GM18870 (cell line): ENCODE results near the gene GALE.
A peak's percentile ranks its signal among the peaks of the same experiment; 100 is the strongest.
"Not testable (repeated sequence)": the region's sequence is repeated elsewhere in the genome, so short reads cannot be mapped to it uniquely, and the experiment has no call there.

Experiments used
- ATAC-seq: cut with Tn5 transposase; IDR thresholded peaks from one replicate; pipeline ENCODE4 v1.9.1; 2021; ENCODE audit warnings: moderate library complexity; ENCODE audit not compliant: unreplicated experiment

Gene GALE

DNA sequence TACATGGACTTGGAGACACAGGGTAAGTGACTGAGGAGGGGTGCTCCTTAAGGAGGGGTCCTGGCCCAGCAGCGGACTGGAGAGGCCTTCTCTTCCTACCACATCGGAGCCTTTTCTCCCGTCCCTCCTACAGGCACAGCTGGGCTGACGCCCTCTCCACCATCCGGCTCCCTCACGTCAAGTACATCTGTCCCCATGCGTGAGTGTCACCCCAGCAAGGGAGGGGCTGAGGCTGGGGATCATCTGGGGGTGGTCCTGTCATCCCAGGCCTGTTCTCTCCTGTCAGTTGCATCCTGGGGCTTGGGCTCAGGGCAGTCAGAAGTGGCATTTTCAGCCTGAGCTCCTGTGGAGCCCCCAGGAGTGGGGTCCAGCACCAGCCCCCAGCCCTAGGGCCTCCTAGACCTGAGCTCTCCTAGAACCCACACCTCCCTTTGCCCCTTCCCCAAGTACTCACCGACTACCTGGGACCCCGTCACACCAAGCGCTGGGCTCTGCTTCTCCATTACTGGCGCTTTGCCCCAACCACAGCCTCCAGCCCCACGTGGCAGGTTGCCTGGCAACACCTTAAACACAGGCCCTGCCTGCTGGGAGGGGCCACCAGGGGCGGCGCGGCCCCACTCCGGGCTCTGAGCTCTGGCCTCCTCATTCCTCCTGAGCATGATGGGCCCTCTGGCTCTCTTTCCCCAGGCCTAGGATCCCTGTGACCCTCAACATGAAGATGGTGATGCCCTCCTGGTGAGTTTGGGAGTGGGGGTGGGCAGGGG lies 7.4 kb downstream of the GALE start:
- ATAC-seq = no peak

DNA sequence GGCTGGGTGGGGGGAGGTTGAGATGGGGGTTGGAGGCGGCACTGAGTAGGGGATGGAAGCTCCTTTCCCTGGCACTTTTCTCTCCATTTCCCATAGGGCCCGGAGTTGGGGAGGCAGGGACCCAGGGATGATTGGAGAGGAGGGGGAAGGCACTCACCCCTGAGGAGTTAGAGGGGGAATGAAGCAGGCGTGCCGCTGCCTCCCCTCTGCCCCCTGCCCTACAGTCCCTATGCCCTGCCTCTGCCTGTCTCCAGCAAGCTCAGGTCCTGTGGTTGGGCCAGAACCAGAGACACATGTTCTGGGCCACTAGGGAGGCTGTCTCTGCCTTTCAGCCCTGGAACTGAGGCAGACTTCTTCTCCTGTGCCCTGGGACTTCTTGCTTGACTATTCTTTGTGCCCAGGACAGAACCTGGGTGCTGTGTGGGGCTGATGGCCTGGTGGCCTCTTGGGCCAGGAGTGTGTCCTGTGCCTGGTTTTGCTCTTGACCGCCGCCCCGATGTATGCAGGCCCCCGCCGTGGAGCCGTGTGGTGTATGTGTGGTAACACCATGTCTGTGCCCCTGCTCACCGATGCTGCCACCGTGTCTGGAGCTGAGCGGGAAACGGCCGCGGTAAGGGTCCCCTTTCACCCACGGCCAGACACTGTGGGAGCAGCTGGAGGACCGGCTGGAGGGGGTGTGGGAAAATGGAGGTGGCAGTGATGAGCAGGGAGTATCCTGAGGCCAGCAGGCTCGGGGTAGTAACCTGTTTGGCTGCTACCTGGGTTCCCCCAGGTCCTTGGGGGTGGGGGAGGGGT lies 8.2 kb downstream of the GALE start:
- ATAC-seq = no peak

DNA sequence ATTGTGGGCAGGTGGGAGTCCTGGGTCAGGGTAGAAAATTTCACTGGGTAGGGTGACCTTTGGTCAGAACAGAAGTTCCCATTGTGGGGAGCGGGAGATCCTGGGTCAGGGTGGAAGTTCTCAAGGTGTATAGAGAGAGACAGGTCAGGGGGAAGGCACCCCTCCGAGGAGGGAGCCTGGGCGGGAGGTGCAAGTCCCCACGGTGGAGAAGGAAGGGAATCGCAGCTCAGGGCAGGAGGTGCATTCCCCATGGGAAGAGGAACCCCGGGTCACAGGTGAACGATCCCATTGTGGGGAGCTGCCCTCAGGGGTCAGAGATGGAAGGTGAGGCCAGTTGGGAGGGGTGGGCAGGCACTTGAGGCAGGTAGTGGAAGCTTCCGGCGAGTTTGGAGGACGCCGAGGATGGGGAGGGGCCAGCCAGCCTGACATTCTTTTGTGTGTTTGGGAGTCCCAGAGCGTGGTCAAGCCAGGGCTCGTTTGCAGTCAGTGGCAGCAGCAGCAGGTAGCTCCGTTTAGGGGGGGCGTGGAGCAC lies 9.0 kb downstream of the GALE start:
- no peak for ATAC-seq

DNA sequence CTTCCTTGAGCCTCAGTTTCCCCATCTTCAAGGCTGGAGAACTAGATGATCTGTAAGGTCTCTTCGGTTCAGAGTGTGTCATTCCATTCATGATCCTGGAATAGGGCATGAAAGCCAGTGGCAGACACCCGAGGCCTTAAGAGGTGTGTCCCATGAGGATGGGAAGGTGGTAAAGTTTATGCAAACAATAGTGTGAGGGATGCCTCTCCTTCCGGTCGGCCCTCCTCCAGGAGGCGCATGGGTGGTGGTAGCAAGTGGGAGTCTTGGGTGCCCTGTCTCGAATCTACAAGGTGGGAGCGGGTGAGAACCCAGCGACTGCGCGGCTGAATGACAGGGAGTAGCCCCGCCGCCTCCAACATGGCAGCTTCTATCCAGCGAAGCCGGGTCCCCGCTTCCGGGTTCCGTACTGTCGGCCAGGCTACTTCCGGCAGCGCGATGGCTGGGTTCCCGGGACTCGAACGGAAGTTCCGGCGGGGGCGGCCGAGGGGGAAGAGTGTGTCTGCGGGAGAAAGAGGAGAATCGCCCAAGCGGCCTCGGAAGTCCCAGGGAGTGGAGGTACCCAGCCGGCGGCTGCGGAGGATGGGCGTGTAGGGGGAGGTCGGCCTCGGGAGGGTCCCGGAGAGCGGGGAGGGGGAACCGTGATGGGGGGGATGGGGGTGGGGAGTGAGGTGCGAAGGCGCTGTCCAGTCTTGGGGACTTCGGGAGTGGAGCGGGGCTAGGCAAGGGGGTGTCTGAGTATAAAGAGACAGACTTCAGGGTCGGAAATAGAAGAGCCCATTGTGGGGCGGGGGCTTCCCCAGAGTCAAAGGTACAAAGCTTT lies 9.6 kb downstream of the GALE start, which contains the start of gene LYPLA2:
Gene LYPLA2 (plus strand): TSS at position 450 of the 820 bp plus-strand sequence. CDS start 1,538 bp downstream, outside the sequence.
- peak; percentile 49 for ATAC-seq

DNA sequence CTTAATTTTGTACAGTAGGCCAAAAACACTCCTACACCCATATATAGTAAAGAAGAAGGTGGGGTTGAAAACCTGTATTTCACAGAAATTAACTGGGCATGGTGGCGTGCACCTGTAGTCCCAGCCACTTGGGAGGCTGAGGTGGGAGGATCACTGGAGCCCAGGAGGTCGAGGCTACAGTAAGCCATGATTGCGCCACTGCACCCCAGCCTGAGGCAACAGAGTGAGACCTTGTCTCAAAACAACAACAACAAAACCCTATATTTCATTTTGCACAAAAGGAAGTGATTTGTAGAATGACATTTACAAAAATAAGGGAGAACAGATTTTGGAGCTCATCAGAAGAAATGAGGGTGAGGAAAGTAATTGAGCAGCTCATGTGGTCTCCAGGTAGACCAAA lies 11.9 kb downstream of the GALE start:
- ATAC-seq = no peak

DNA sequence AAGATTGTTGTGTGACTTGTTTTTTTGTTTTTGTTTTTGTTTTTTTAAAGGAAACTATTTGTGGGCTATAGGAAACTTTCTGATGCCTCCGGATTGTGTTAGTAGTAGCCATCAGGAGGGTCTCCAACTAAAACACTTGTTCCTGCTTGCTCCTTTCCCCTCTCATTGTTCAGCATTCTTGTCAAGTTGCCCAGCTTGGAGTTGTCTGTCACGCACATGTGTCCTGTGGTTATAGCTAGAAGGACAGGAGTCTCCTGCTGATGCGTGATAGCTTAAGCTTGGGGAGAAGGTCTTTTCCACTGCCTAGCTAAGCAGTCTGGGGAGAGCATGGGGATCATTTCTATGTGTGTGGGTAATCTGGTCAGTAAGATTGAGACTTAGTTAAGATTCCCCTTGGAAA lies 12.9 kb downstream of the GALE start:
- ATAC-seq = no peak

DNA sequence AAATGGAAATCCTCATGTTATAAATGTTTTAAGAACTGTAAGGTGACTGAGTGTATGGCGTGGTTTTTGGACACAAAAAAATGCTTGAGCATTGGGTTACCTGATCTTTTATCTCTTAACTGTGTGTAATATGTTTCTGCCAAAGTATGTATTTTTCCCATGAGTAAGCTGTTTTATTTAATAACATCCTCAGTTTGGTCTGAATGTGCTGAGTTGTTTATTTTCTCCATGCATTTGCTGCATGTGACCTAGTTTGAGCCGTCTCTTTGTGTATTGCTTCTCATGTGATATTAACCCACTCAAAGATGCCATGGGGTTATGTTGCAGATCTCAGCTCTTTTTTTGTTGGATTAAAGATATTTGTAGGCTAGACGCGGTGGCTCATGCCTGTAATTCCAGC lies 15.7 kb downstream of the GALE start:
- ATAC-seq = no peak

DNA sequence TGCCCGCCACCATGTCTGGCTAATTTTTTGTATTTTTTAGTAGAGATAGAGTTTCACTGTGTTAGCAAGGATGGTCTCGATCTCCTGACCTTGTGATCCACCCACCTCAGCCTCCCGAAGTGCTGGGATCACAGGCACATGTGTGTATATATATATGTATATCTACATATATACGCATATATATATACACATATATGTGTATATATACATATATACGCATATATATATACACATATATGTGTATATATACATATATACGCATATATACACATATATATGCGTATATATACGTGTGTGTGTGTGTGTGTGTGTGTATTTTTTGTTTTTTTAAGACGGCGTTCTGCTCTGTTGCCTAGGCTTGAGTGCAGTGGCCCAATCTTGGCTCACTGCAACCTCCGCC lies 17.4 kb downstream of the GALE start:
- ATAC-seq = not testable (repeated sequence)

DNA sequence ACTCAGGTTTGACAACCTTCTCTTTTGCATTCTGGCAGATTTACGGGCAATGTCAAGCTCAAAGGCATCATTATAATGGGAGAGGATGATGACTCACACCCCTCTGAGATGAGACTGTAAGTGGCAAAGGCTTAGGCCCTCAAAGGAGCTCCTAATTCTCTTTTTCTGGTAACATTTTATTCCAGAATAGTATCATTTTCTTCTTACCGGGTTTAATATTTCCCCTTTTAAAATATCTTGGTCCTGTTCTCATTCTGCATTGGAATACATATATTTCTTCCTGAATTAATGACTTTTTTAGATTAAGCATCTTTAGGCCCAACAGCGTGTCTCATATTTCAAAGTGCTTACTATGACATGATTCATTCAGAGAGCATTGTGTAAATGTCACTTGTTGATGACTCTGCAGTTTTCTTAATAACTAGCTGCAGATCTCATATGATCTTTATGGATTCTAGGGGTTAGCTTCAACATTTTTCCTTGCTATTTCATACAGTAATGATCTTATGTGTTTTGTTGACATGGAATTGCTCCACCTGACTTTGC lies 20.7 kb downstream of the GALE start:
- no peak for ATAC-seq

DNA sequence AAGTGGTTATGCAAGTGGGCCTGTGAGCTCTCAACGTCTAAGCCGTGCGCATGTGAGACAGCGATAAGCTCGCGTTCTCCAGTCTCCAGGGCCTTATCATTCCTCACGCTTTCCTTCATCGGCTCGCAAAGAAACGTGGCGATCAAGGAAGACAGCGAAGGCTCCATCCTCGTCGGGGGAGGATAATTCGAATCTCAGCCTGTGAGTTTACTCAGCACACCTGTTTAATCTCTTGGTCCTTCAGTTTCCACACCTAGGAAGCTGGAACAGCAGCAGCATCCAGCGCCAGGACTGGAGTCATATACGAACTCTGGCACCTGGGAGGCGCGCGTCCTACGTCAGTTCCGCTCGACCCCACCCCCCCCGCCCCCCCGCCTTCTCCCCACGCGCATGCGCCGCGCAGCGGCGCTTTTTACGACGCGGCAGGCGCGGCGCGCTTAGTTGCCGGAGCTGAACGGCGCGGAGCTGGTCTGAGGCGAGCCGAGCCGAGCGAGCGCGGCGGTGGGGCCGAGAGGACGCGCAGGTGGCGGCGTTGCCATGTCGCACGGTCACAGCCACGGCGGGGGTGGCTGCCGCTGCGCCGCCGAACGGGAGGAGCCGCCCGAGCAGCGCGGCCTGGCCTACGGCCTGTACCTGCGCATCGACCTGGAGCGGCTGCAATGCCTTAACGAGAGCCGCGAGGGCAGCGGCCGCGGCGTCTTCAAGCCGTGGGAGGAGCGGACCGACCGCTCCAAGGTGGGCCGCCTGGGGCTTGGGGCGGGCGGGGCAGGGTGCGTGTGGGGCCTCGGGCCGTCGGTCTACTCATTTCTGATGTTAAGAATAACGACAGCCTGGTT lies 22.4 kb downstream of the GALE start, which contains the start of gene PITHD1:
Gene PITHD1 (plus strand): TSS at position 440 of the 836 bp plus-strand sequence. CDS start 98 bp downstream, at position 538.
- peak; percentile 42 for ATAC-seq

DNA sequence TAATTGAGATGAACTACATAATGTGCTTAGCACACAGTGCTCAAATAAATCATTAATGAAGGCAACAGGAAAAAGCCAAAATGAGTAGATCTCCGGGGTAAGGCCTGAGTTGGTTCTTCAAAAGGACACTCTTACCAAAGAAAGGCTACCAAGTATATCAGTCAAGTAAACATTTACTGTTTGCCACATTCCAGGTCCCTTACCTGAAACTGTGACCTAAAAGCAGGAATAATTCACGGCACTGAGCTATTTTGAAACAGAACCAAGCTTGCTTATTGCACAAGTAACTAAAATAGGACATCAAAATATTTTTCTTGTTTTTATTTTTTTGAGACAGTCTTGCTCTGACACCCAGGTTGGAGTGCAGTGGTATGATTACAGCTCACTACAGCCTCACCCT lies 24.3 kb downstream of the GALE start:
- no peak for ATAC-seq

DNA sequence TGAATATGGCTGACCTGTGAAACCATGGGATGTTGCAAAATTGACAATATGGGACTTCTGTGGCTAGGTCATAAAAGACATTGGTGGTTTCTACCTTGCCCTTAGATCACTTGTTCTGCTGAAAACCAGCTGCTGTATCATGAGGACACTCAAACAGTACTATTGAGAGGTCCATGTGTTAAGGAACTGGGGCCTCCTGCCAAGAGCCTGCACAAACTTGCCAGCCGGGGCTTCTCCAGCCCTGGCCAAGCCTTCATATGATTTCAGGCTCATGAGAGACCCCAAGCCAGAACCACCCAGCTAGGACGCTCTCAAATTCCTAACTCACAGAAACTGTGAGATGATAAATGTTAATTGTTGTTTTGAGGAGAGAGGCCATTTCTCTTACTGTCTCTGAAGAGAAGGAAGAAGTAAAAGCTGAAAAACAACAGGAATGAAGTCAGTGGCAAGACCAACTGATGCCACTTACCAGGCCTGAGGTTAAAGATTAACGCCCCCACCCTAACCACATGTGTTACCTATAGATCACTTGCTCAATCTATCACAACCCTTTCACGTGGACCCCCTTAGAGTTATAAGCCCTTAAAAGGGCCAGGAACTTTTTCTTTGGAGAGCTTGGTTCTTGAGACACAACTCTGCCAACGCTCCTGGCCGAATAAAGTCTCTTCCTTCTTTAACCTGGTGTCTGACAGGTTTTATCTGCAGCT lies 26.2 kb downstream of the GALE start:
- no peak for ATAC-seq

DNA sequence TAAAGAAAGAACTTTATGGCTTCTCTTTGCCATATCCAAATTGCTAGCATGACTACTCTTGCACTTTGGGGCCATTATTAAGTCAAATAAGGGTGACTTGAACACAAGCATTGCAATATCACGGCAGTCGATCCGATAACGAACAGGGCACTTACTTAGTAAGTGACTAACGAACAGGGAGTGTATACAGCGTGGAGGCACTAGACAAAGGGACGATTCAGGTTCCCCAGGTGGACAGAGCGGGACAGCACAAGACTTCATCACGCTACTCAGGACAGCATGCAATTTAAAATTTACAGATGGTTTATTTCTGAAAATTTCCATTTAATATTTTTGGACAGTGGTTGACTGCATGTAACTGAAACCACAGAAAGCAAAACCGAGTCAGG lies 27.7 kb downstream of the GALE start:
- no peak for ATAC-seq

DNA sequence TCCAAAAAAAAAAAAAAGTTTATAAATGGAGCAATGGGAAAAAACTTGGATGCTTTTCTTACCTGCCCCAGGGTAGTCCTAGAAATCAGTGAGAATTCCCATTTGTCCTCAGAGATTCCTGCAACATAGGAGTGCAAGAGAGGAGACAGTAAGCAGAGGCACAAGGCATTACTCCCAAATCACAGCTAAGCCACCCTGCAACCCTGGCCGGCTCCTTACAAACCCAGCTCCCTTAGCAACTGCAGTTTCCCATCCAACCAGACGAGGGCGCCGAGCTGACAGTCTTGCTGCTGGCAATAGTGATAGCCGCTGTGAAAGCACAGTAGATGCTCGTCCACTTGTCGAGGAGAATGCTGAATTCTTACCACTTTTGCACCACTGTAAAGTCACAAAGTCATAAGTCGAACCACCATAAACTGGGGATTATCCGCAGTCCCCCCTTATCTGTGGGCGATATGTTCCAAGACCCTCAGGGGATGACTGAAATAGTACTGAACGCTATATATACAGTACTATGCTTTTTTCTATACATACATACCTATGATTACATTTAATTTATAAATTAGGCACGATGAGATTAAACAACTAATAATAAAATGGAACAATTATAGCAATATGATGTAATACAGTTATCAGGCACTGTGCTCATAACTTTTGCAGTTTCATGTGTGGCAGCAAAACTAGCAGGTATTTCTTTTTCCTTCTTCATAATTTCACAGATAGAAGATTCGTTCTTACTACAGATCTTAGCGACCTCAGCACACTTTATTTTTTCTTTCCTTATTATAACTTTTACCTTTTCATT lies 28.3 kb downstream of the GALE start:
- ATAC-seq = peak; percentile 55

DNA sequence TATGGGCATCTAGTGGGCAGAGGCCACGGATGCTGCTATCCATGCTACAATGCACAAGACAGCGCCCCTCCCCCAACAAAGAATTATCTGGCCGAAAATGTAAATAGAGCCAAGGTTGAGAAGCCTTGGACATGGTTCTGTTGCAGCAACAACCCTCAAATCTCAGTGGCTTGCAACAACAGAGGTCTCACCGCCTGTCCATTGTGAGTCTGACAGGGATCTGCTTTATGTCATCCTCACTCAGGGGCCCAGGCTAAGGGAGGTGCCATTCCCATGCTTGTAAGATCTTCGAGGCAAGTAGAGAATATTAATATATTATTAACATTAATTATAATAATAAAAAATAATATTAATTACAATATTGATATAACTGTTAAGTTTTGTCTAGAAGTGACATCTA lies 31.8 kb downstream of the GALE start:
- no peak for ATAC-seq

DNA sequence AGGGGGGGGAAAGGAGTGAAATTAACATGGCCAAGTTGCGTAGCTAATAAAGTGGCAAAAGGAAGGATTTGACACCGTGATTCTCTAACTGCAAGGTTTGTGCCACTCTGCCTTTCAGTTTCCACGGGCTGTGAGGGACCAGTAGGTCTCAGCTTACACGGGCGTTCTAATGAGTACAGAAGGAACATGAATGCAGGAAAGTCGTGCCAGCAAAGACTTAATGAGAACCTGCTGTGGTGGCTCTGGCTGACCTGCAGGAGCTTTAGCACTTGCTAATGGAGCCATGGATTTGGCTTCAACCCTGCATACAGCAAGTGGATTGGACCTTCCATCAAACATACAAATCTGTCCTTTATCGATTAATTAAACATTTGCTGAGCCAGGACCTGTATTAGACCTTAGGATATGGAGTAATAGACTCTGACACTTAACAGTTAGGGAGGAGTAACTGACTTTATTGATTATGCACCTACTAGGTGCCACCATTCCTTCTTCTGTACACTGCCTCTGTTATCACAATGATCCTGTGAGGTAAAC lies 37.4 kb downstream of the GALE start:
- ATAC-seq = no peak

DNA sequence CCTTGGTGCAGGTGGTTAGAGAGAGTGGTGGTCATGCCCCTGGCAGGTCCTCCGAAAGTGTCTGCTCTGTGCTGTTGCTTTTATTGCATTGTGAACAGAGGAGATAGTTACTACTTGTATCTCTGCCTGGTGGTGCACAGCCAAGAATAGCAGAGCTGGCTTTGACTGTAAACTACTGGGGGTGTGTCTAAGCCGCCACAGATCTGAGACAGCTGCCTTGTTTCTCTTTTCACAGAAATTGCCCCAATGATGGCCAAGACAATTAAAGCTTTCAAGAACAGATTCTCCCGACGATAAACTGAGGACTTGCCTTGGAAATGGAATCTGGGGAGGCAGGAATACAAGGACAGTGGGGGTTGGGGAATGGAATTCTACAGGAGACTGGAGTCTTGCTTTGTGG lies 41.3 kb downstream of the GALE start:
- ATAC-seq = no peak

DNA sequence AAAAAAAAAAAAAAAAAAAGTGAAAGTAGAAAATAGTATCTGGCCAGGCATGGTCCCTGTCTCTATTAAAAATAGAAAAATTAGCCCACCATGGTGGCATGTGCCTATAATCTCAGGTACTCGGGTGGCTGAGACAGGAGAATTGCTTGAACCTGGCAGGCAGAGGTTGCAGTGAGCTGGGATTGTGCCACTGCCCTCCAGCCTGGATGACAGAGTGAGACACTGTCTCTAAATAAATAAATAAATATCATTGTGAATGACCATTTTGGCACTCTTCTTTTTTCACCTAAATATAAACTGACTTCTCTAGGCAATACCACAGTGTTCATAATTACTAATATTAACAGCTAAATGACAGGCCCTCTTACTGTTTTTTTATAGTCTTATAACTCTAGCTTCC lies 42.7 kb downstream of the GALE start:
- no peak for ATAC-seq
